Stimulated activated CD4-positive, alpha-beta T cell treated with anti-CD3 and anti-CD28 coated beads, Interleukin-4, amount 100 ng/mL, for 1 hour (primary cell): ENCODE data around the gene HSBP1L1.
A peak's percentile ranks its signal among the peaks of the same experiment; 100 is the strongest.
"Not testable (repeated sequence)": the region's sequence is repeated elsewhere in the genome, so short reads cannot be mapped to it uniquely, and the experiment has no call there.

Source experiments
- DNase-seq: peaks from one replicate; pipeline ENCODE4 v3.0.0-alpha.2; 2020

Gene HSBP1L1

DNA sequence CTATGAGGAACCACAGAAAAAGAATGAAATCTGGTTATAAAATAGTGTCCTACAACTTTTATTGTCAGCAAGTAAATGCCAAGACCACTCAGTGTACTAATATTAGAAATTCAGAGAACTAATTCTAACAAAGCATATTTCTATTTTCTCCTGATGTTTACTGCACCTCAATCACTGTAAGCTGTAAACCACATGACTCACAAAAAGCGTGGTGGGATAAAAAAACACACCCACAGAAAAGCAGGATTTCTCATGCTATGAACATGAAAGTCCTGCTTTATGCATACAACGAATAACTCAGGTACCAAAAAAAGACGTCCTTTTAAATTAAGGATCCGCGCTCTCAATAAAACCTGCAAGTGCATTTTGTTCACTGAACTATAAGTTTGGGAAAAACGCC lies 23.1 kb downstream of the HSBP1L1 start:
- no peak for DNase-seq

DNA sequence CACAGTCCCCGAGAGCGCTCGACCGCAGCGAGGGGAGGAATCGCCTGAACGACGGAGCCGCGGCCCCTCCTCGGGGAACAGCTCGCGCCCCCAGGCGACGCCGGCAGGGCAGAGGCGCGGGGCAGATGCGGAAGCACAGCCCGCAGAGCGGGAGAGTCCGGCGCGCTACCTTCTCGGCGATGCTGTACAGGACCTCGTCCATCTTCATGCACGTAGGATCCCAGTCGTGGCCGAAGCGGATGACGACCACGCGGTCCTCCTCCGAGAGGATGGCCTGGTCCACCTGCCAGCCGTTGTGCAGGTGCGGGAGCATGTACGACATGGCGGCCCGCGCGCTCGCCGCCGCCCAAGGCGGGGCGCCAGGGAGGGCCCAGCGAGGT lies 23.6 kb downstream of the HSBP1L1 start:
- peak; percentile 64 for DNase-seq

DNA sequence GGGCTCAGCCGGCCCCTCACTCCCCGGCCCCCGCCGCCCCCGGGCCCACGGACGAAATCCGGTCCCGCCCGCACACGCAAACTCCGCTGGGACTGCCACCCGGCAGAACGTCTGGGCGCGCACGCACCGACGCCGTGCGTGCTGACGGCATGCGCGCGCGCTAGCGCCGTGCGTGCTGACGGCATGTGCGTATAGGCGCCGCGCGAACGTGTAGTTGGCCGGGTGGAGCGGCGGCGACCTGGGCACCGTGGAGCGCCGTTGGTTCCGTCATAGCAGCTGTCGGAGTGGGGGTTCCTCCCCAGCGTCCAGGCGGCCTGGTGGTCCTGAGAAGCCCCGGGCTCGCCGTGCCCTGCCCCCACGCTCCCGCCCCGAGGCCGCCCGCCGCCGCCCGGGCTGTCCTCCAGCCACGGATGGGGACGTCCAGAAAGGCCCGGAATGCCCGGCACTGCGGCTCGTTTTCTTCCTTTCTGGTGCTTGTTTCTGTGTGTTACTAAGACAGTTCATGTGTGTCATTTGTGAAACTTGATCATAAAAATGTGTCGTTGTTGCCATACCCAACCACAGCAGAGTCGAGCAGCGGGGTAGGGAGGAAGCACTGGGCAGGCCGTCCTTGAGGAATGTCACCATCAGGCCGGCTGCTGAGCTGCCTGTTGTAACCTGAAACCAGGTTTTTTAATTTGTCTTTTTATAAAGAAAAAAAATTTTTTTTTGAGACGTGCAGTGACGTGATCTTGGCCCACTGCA lies 24.2 kb downstream of the HSBP1L1 start, which contains the start of gene TXNL4A:
TXNL4A (minus strand) TSS at position 113 of the 744 bp plus-strand sequence. CDS start 171 bp downstream, outside the sequence.
- peak; percentile 86 for DNase-seq

DNA sequence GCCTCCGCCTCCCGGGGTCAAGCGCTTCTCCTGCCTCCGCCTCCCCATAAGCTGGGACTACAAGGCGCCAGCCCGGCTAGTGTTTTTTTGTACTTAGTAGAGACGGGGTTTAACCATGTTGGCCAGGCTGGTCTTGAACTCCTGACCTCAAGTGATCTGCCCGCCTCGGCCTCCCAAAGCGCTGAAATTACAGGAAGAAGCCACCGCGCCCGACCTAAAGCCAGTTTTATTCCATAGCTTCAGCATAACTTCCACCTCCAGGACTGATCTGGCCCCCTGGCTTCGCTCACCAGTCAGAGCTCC lies 24.7 kb downstream of the HSBP1L1 start:
- no peak for DNase-seq

DNA sequence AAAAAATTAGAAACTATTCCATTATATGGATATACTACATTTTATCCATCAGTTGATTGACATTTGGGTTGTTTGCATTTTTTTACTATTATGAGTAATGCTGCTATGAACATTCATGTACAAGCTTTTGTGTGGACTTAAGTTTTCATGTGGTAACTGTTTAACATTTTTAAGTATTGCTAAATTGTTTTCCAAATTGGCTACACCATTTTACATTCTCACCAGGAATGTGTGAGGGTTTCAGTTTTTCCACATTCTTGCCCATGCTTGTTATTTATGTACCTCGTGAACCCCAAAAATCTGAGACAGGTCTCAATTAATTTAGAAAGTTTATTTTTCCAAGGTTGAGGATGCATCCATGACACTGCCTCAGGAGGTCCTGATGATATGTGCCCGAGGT lies 27.1 kb downstream of the HSBP1L1 start:
- DNase-seq: no peak

DNA sequence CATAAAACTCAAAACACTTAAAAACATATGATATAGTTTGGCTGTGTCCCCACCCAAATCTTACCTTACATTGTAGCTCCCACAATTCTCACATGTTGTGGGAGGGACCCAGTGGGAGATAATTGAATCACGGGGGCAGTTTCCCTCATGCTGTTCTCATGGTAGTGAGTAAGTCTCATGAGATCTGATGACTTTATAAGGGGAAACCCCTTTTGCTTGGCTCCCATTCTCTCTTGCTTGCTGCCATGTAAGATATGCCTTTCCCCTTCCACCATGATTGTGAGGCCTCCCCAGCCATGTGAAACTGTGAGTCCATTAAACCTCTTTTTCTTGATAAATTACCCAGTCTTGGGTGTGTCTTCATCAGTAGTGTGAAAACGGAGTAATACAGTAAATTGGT lies 35.3 kb downstream of the HSBP1L1 start:
- DNase-seq: not testable (repeated sequence)

DNA sequence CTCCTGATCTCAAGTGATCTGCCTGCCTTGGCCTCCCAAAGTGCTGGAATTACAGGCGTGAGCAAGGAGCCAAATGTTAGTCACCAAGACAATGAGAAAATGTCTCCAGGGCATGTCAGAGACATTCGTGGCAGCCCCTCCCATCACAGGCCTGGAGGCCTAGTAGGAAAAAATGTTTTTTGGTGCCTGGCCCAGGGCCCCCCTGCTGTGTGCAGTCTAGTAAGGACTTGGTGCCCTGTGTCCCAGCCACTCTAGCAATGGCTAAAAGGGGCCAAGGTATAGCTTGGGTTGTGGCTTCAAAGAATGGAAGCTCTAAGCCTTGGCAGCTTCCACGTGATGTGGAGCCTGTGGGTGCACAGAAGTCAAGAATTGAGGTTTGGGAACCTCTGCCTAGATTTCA lies 36.4 kb downstream of the HSBP1L1 start:
- no peak for DNase-seq

DNA sequence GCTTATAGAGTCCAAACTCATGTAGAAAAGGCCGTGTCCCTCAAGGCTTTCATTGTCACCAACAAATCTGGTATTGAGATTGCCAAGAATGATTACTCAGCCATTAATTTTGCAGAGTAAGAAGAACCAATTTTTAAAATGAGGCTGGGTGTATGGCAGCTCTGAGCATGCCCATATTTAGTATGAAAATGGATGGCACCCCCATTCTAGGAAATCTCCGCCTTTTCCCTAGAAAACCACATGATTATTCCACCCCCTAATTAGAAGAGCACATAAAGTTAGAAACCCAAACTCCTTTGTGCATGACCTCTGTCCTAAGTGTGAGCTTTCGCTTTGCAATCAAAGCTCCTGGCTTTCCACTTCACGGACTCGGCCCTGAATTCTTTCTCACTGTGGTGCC lies 38.0 kb downstream of the HSBP1L1 start:
- no peak for DNase-seq

DNA sequence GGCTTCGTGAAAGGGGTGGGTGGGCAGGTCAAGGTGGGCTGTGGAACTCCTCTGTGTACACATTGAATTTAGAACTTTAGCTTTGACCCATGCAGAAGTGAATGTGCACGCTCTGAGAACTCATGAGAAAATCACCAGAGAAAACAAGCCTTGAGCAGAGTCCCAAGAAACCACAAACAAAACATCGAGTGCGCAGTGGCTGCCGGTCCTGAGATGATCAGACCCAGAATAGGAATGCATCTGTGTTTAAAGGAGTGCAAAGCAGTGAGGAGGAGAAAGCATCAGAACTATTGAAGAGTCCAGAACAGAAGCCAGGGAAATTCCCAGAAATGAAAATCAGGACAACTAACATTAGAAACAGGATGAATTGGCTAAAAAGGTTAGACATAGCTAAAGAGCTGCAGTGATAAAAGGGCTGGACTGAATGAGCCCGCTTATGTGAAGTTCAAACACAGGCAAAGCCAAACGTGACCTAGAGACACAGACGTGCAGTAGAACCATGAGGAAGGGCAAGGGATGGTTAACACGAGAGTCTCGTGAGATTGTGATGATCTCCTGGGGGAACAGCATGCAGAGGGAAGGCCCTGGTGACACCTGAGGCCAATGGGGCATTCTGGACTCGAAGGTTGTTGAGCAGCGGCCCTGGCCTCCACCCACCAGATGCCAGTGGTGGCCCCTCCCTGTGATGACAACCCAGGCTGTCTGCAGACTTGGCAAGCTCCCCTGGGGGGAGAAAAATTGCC lies 40.3 kb downstream of the HSBP1L1 start:
- no peak for DNase-seq

DNA sequence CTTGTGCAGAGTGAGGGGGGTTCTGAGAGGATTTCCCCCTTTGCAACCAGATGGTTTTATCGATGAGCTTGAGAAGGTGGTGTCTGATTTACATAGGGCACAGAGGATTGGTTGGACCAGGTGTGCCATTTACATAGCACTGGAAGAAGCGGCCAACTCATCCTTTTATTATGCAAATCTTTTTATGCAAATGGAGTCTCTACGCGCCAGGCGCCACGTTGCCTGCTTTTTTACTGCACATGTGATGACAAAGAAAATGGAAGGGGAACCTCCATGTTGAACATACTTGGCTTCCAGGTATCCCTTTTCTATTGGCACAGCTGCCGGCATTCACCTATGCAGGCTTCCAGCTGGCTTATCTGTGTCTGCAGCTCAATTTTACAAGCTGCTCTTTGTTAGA lies 42.3 kb downstream of the HSBP1L1 start:
- DNase-seq: no peak

DNA sequence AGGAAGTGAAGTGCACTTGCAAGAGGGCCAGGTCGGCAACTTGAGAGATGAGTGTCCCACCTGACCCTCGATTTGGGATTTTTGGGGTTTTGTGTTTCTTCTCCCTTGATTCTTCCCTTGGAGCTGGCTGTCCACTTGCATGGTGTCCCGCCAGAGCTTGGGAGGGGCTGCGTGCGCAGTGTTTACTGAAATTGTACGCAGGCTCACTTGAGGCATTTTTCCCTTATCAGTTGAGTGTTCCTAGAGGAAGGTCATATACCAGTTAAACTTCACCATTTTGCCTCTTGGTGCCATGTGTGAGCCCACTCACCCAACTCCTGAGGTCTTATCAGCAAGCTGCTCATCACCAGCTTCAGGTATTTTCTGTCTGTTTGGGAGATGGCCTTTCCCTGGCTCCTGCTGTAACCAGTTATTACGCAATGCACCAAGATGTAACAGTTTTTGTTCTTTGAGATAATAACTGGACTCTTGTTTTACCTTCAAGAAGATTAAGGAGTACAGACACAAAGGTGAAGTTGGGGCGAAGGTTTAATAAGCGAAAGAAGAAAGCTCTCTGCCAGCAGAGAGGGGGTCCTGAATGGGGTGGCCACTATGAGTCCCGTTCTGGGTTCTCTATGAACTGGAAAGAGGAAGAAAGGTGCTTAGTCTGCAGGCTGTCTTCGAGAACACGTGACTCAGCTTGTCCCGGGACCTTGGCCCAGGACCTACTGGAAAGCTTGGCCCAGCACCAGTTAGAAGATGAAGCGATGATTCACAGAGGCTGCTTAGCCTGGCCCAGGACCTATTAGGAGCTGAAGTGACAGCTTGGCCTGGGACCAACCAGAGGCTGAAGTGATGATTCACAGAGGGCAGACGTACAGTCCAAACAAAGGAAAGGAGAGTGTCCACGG lies 45.5 kb downstream of the HSBP1L1 start:
- no peak for DNase-seq

DNA sequence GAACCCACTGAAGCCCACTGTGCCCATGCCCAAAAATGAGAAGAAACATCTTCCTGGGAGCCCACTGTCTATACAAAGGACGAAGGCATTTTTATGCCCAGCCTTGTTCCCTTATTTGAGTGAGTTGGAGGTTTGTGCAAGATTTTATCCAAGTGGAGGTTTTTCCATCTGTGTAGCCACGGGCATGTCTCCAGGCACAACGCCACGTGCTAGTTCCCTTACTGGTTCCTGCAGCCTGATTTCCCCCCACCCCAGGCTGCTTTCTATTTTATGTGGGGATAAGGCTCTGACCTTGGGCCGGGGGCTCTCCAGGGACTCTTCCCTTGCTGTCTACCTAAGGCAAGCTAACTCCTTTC lies 46.1 kb downstream of the HSBP1L1 start:
- DNase-seq: no peak

DNA sequence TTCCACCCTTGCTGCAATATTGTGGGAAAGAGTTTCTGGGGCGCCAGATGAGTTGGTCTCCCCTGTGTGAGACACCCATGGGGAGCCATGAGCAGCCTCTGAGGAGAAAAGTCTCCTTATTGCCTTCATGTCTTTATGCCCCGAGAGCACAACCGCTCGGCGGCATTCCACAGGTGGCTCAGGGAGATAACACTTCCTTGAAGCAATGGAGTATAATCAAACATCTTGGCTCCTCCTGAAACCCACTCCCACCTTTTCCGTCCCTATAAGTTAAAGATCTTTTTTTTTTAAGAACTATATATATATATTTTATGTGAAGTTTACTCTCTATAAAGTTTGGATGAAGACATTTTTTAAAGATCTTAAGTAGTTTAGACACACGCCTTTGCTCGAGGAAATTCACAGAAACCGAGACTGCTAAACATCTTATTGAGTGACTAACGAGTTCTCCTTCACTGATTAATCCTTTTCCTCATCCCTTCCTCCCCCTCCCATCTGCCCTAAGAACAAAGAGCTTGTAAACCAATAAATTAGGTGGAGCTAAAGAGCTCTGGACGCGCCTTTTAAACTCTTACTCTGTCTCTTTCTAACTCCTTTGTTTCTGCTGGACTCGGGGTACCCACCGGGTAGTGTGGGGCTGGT lies 47.2 kb downstream of the HSBP1L1 start:
- not testable (repeated sequence) for DNase-seq

DNA sequence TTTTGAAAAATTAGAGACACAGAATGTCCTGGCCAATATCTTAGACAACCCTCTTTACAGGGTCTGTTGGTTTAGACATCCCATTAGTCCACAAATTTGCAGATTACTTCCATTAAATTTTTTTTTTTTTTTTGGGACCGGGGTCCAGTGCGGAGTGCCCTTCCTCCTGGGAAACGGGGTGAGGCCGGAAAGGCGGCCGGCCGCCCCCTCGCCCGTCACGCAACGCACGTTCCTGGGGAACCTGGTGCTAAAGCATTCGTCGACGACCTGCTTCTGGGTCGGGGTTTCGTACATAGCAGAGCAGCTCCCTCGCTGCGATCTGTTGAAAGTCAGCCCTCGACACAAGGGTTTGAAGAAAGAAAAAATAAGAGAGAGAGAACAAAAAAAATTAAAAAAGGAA lies 48.3 kb downstream of the HSBP1L1 start:
- no peak for DNase-seq
